Measurements from ENCODE around the gene XYLT1.

XYLT1 gene

DNA sequence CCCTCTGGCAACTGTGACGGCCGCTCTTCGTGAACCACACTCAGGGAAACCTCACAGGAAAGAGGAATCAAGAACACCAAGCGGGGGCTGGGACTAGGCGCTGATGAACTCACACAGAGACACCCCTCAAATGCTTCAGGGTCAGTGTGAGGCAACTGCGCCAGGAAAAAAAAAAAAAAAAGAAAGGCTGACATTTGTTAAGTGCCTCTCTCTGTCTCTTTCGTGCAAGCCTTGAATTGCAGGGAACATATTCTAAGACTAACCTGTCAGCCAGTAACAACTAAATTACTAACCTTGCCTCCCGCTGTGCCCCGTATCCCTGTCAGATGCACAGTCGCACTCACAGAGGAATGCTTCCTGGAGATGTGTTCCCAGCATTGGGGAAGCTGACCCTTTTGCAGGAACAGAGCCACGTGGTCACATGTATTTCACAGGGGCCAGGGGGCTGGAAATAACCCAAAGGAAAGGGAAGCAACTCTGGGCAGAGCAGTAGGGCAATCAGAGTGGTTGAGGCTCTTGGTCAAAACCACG lies 247.8 kb downstream of the XYLT1 start:
- no peak for DNase-seq (ENCODE audit: low read depth)
- TF ChIP-seq, protein P1, sequence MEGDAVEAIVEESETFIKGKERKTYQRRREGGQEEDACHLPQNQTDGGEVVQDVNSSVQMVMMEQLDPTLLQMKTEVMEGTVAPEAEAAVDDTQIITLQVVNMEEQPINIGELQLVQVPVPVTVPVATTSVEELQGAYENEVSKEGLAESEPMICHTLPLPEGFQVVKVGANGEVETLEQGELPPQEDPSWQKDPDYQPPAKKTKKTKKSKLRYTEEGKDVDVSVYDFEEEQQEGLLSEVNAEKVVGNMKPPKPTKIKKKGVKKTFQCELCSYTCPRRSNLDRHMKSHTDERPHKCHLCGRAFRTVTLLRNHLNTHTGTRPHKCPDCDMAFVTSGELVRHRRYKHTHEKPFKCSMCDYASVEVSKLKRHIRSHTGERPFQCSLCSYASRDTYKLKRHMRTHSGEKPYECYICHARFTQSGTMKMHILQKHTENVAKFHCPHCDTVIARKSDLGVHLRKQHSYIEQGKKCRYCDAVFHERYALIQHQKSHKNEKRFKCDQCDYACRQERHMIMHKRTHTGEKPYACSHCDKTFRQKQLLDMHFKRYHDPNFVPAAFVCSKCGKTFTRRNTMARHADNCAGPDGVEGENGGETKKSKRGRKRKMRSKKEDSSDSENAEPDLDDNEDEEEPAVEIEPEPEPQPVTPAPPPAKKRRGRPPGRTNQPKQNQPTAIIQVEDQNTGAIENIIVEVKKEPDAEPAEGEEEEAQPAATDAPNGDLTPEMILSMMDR (IDR thresholded peaks at IDR 0.05; ENCODE audit: control insufficient read depth, insufficient read depth, low read depth, low read length, missing control alignments), result no peak
- no peak overlapping the region for H3K4me3 ChIP-seq (ENCODE audit: control insufficient read depth, low read depth, low read length)

- no peak for DNase-seq (ENCODE audit: low read depth)
- TF ChIP-seq, protein P1 (IDR thresholded peaks at IDR 0.05; ENCODE audit: control insufficient read depth, insufficient read depth, low read depth, low read length, missing control alignments), result no peak
- no peak overlapping the region for H3K4me3 ChIP-seq (ENCODE audit: control insufficient read depth, low read depth, low read length)
These were observed 250.8 kb downstream of the XYLT1 start for GRCh38 chr16:17219991-17220390.

DNA sequence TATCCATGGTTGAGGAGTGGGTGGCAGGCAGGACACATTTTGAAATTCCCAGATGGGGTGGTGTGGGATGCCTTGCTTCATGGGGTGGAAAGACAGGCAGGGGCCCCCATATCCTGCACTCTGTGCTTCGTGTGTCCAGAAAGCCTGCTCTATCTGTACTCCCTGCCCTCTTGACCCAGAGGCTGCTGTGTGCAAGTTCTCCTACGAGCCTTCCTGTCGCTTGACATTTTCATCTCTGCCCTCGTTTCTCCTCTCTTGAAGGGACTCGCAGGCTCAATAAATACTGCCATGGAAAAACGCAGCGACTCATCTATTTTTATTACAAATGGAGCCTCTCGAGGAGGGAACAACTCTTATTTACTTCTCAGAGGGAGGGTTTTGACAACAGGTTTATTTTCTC lies 254.8 kb downstream of the XYLT1 start:
- TF ChIP-seq, protein P1 (IDR thresholded peaks at IDR 0.05; ENCODE audit: control insufficient read depth, insufficient read depth, low read depth, low read length, missing control alignments), result no peak
- no peak overlapping the region for H3K4me3 ChIP-seq (ENCODE audit: control insufficient read depth, low read depth, low read length)
- no peak for DNase-seq (ENCODE audit: low read depth)

DNA sequence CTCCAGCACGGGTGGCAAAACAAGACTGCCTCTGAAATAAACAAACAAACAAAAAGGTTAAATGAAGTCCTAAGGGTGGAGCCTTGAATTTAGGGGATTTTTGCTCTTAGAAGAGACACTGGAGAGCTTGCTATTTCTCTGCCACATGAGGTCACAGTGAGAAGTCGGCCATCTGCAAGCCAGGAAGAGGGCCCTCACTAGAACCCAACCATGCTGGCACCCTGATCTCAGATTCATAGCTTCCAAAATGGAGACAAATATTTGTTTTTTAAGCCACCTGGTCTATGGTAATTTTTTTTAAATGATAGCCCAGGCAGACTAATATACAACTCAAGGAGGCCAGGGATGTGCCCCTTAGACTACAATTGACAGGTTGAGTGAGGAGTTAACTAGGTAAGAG lies 255.5 kb downstream of the XYLT1 start:
- DNase-seq (ENCODE audit: low read depth), result no peak
- TF ChIP-seq, protein P1 (IDR thresholded peaks at IDR 0.05; ENCODE audit: control insufficient read depth, insufficient read depth, low read depth, low read length, missing control alignments), result no peak
- H3K4me3 ChIP-seq (ENCODE audit: control insufficient read depth, low read depth, low read length), result no peak overlapping the region

DNA sequence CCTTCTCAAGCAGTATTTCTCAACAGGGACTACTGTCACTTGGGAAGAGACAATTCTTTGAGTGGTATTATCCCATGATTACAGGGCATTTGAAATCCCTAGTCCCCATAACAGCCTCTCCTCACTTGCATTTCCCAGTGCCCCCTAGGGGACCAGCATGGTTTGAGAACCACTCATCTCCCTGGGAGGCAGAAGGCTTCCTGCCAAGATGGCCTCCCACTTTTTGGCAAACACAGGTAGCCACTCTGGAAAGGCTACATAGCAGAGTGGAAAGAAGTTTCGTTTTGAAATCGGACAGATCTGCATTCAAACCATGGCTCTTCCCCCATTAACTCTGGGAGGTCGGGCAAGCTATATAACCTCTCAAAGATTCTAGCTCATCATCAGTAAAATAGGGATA lies 256.8 kb downstream of the XYLT1 start:
- no peak overlapping the region for H3K4me3 ChIP-seq (ENCODE audit: control insufficient read depth, low read depth, low read length)
- TF ChIP-seq, protein P1 (IDR thresholded peaks at IDR 0.05; ENCODE audit: control insufficient read depth, insufficient read depth, low read depth, low read length, missing control alignments), result no peak
- no peak for DNase-seq (ENCODE audit: low read depth)

DNA sequence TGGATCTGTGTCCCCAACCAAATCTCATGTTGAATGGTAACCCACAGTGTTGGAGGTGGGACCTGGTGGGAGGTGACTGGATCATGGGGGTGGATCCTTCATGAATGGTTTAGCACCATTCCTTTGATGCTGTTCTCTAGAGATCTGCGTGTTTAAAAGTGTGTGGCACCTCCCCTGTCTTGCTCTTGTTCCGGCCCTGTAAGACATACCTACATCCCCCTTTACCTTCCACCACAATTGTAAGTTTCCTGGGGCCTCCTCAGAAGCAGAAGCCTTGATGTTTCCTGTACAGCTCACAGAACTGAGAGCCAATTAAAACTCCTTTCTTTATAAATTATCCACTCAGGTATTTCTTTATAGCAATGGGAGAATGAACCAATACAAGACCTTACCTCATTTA lies 257.7 kb downstream of the XYLT1 start:
- TF ChIP-seq, protein P1 (IDR thresholded peaks at IDR 0.05; ENCODE audit: control insufficient read depth, insufficient read depth, low read depth, low read length, missing control alignments), result no peak
- no peak for DNase-seq (ENCODE audit: low read depth)
- no peak overlapping the region for H3K4me3 ChIP-seq (ENCODE audit: control insufficient read depth, low read depth, low read length)

GRCh38 chr16:17212606-17213005 lies 258.2 kb downstream of the XYLT1 start:
- no peak overlapping the region for H3K4me3 ChIP-seq (ENCODE audit: control insufficient read depth, low read depth, low read length)
- DNase-seq (ENCODE audit: low read depth), result no peak
- TF ChIP-seq, protein P1 (IDR thresholded peaks at IDR 0.05; ENCODE audit: control insufficient read depth, insufficient read depth, low read depth, low read length, missing control alignments), result no peak
